ENCODE results near the gene HK3.

Gene HK3

GRCh38 chr5:176879663-176880361, 19.3 kb downstream of the HK3 start:
- Histone ChIP-seq H4K20me1 (ENCODE audit: insufficient read depth, low read length) (no peaks in the 10 kb centered on the region), H3K4me2 (ENCODE audit: low read depth, low read length) (no peak overlapping the region), H2AFZ (ENCODE audit: low read length) (no peak overlapping the region), H3K9me3 (replicated peaks; ENCODE audit: insufficient read depth, low read length) (no peaks in the 10 kb centered on the region), H3K79me2 (ENCODE audit: low read length) (no peaks in the 10 kb centered on the region), H3K27ac (ENCODE audit: low read length) (no peak overlapping the region), H3K9ac (ENCODE audit: low read length) (no peak overlapping the region), H3K36me3 (replicated peaks; ENCODE audit: insufficient read depth, low read length) (no peaks in the 10 kb centered on the region), H3K4me1 (ENCODE audit: low read length) (no peaks in the 10 kb centered on the region), H3K4me3 (ENCODE audit: low read length) (no peak overlapping the region), H3K27me3 (replicated peaks; ENCODE audit: insufficient read depth, low read length) (peaks cover 100% of the 10 kb centered on the region), H3F3A (ENCODE audit: insufficient read depth, low read length) (no peaks in the 10 kb centered on the region), H3K9me2 (replicated peaks; ENCODE audit: insufficient read depth, low read length) (no peaks in the 10 kb centered on the region)
- TF ChIP-seq EZH2phosphoT487 (IDR thresholded peaks at IDR 0.05; ENCODE audit: low read length) (no peak), CTCF (IDR thresholded peaks at IDR 0.05; ENCODE audit: low read length) (no peak), EZH2 (optimal IDR thresholded peaks at IDR 0.05; ENCODE audit: low read depth, low read length) (no peak)
- no peak for DNase-seq

- no peaks in the 10 kb centered on the region for H3F3A ChIP-seq (ENCODE audit: insufficient read depth, low read length)
Measured at GRCh38 chr5:176878906-176879662, 20.1 kb downstream of the HK3 start.

GRCh38 chr5:176878463-176878862, 20.7 kb downstream of the HK3 start:
- no peak overlapping the region for H2AFZ ChIP-seq (ENCODE audit: low read length)
- no peak for DNase-seq
- H3K36me3 ChIP-seq (replicated peaks; ENCODE audit: insufficient read depth, low read length) = no peaks in the 10 kb centered on the region
- peaks cover 100% of the 10 kb centered on the region for H3K27me3 ChIP-seq (replicated peaks; ENCODE audit: insufficient read depth, low read length)
- no peaks in the 10 kb centered on the region for H3K4me1 ChIP-seq (ENCODE audit: low read length)
- no peak overlapping the region for H3K9ac ChIP-seq (ENCODE audit: low read length)
- H3K9me3 ChIP-seq (replicated peaks; ENCODE audit: insufficient read depth, low read length) = no peaks in the 10 kb centered on the region
- TF ChIP-seq EZH2 (optimal IDR thresholded peaks at IDR 0.05; ENCODE audit: low read depth, low read length) = no peak
- no peak for TF ChIP-seq EZH2phosphoT487 (IDR thresholded peaks at IDR 0.05; ENCODE audit: low read length)
- no peak for TF ChIP-seq CTCF (IDR thresholded peaks at IDR 0.05; ENCODE audit: low read length)
- H3F3A ChIP-seq (ENCODE audit: insufficient read depth, low read length) = no peaks in the 10 kb centered on the region
- H3K4me3 ChIP-seq (ENCODE audit: low read length) = no peak overlapping the region
- no peaks in the 10 kb centered on the region for H4K20me1 ChIP-seq (ENCODE audit: insufficient read depth, low read length)
- no peaks in the 10 kb centered on the region for H3K9me2 ChIP-seq (replicated peaks; ENCODE audit: insufficient read depth, low read length)
- H3K27ac ChIP-seq (ENCODE audit: low read length) = no peak overlapping the region
- H3K79me2 ChIP-seq (ENCODE audit: low read length) = no peaks in the 10 kb centered on the region
- no peak overlapping the region for H3K4me2 ChIP-seq (ENCODE audit: low read depth, low read length)

More at GRCh38 chr5:176878906-176879662, 20.1 kb downstream of the HK3 start:
- Histone ChIP-seq H3K4me3 (ENCODE audit: low read length) (no peak overlapping the region), H3K9me3 (replicated peaks; ENCODE audit: insufficient read depth, low read length) (no peaks in the 10 kb centered on the region), H3K27ac (ENCODE audit: low read length) (no peak overlapping the region), H4K20me1 (ENCODE audit: insufficient read depth, low read length) (no peaks in the 10 kb centered on the region), H3K27me3 (replicated peaks; ENCODE audit: insufficient read depth, low read length) (peaks cover 100% of the 10 kb centered on the region), H3K9ac (ENCODE audit: low read length) (no peak overlapping the region), H3K4me2 (ENCODE audit: low read depth, low read length) (no peak overlapping the region), H3K9me2 (replicated peaks; ENCODE audit: insufficient read depth, low read length) (no peaks in the 10 kb centered on the region), H3K79me2 (ENCODE audit: low read length) (no peaks in the 10 kb centered on the region), H3K4me1 (ENCODE audit: low read length) (no peaks in the 10 kb centered on the region), H2AFZ (ENCODE audit: low read length) (no peak overlapping the region), H3K36me3 (replicated peaks; ENCODE audit: insufficient read depth, low read length) (no peaks in the 10 kb centered on the region)
- no peak for DNase-seq
- TF ChIP-seq EZH2 (optimal IDR thresholded peaks at IDR 0.05; ENCODE audit: low read depth, low read length) = no peak
- TF ChIP-seq EZH2phosphoT487 (IDR thresholded peaks at IDR 0.05; ENCODE audit: low read length) = no peak
- no peak for TF ChIP-seq CTCF (IDR thresholded peaks at IDR 0.05; ENCODE audit: low read length)

Measured in MM.1S (cell line).